Astrocyte of the cerebellum (primary cell): ENCODE measurements around the gene KPNA6.

Experiments
- DNase-seq: peaks from one replicate; pipeline ENCODE4 v3.0.0-alpha.2; 2011; ENCODE audit warnings: low read depth
- H3K4me3 ChIP-seq: 2 replicates; pipeline ENCODE4 v1.5.1; 2011; ENCODE audit warnings: mild to moderate bottlenecking, low read depth, low read length, moderate library complexity
- in situ Hi-C: cut with HindIII; loops from 2 replicates; pipeline ENCODE4 v1.10.0; 2017; ENCODE audit warnings: low sequenced_read_pairs
- TF ChIP-seq, protein P1 (sequence below): IDR thresholded peaks from 2 replicates; pipeline ENCODE4 v1.5.1; 2012; ENCODE audit warnings: low read length, low read depth, moderate library complexity, mild to moderate bottlenecking; ENCODE audit errors: missing control alignments

Gene KPNA6

DNA sequence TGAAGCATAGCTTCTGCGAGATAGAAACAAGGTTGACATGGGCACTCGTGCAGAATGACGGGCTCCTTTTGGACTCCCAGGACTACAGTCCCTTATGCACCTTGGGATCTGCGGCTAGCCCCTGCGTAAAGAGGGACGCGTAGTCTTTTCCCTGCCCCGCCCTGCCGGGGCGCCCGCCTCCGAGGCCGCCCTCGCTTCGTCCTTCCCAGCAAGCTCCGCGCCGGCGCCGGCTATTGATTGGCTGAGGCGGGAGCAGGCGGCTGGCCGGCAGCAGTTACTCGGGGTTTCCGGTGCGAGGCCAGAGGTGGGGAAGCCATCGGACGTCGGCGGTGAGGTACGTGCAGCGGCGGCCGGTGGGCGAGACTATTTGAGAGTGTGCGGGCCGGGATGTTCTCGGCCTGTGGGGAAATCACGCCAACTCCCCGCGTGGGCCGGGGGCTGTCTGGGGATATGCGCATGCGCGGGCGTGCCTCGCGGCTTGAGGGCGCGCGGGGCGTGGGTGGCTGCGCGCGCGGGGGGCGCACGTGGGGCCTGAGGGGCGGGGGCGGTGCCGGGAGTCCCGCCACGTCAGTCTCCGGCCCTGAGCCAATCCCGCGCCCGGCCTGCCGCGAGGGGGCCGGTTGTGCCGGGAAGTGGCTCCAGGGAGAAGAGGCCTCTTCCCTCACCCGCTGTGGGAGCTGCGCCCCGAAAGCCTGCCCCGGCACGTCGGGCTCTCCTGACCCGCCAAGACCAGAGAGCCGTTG, 71.8 kb downstream of the KPNA6 start, which contains the start of gene TXLNA:
TXLNA (plus strand) TSS at position 233 of the 743 bp plus-strand sequence. CDS start 671 bp downstream, outside the sequence.
- in situ Hi-C loops, result no loop called here
- DNase-seq, result peak; percentile 43
- TF ChIP-seq, protein P1, sequence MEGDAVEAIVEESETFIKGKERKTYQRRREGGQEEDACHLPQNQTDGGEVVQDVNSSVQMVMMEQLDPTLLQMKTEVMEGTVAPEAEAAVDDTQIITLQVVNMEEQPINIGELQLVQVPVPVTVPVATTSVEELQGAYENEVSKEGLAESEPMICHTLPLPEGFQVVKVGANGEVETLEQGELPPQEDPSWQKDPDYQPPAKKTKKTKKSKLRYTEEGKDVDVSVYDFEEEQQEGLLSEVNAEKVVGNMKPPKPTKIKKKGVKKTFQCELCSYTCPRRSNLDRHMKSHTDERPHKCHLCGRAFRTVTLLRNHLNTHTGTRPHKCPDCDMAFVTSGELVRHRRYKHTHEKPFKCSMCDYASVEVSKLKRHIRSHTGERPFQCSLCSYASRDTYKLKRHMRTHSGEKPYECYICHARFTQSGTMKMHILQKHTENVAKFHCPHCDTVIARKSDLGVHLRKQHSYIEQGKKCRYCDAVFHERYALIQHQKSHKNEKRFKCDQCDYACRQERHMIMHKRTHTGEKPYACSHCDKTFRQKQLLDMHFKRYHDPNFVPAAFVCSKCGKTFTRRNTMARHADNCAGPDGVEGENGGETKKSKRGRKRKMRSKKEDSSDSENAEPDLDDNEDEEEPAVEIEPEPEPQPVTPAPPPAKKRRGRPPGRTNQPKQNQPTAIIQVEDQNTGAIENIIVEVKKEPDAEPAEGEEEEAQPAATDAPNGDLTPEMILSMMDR, result no peak

DNA sequence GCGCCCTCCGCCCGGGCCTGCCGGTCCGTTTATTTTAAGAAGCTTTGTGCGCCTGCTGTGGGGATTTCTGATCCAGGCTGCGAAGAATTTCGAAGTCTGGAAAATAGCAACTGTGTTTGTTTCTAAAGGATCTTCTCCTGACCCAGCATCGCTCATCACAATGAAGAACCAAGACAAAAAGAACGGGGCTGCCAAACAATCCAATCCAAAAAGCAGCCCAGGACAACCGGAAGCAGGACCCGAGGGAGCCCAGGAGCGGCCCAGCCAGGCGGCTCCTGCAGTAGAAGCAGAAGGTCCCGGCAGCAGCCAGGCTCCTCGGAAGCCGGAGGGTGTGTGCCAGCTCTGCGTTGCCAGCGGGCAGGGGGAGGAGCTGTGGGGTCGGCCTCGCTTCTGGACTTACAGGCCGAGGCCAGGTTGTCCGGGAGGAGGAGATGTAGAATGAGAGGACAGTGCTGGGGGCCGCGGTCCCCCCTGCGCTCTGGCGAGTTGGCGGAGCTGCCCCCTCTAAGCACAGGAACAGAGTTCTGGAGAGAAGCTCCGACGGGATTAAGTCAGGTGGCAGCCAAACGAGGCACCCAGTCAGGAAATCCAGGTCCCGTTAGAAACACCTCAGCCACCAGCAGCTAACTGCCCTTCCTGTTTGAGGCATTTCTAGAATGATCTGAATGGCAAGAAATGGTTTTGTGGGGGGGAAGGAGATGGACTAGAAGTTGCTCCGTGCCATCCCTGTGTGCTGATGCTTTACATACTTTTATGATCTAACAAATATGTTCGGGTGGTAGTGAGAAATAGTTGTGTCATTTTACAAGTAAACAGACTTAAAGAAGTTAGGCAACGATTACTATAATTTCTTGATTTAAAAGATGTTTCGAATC, 72.6 kb downstream of the KPNA6 start:
- H3K4me3 ChIP-seq, result peak overlapping the region; percentile 68
- TF ChIP-seq, protein P1, result no peak
- DNase-seq, result no peak
- in situ Hi-C loops, result no loop called here

More for the DNA sequence above, 71.8 kb downstream of the KPNA6 start, which contains the start of gene TXLNA:
- peak within 1 kb of the TSS; percentile 68 for H3K4me3 ChIP-seq

- H3K4me3 ChIP-seq, result peak overlapping the region; percentile 68
- TF ChIP-seq, protein P1, result no peak
- in situ Hi-C loops, result no loop called here
- DNase-seq, result no peak
Observed at GRCh38 chr1:32181065-32181464, 73.2 kb downstream of the KPNA6 start.

GRCh38 chr1:32181563-32181962, 73.7 kb downstream of the KPNA6 start:
- in situ Hi-C loops, result no loop called here
- TF ChIP-seq, protein P1, result no peak
- DNase-seq, result no peak
- H3K4me3 ChIP-seq, result peak overlapping the region; percentile 68

- no peak overlapping the region for H3K4me3 ChIP-seq
- TF ChIP-seq, protein P1, result no peak
- no peak for DNase-seq
- in situ Hi-C loops, result no loop called here
Observed at GRCh38 chr1:32182060-32182459, 74.2 kb downstream of the KPNA6 start.

DNA sequence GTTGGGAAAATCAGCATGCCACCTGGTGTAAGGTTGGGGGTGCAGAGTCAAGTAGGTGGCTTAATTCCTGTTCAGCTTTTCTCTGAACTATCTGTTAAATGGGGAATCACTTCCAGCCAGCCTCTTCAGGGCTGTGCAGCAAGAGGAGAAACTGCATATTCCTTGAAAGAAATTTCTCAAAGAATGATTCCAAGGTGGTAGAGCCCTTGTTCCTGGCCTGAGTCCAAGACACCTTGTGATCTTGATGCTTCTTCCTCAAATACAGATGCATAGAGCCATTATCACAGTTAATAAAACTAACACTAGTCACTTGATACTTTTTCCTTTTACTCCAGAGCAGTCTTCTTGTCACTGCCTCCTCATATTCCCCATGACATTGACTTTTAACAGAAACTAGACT, 76.8 kb downstream of the KPNA6 start:
- TF ChIP-seq, protein P1, result no peak
- in situ Hi-C loops, result no loop called here
- no peak overlapping the region for H3K4me3 ChIP-seq

More for the DNA sequence above, 76.8 kb downstream of the KPNA6 start:
- DNase-seq, result no peak
